GM23248 (cell line): ENCODE data around the gene DMKN.

Experiments
- EZH2 ChIP-seq: fragments of 200-600 bp; sonication (generic); IDR thresholded peaks from 2 replicates; pipeline ENCODE4 v1.6.1; 2018; ENCODE audit warnings: antibody characterized with exemption, mild to moderate bottlenecking; ENCODE audit not compliant: insufficient read depth, poor library complexity, severe bottlenecking
- EZH2phosphoT487 ChIP-seq: fragments of 200-600 bp; sonication (generic); IDR thresholded peaks from 2 replicates; pipeline ENCODE4 v1.6.1; 2018; ENCODE audit warnings: antibody characterized with exemption, moderate library complexity, mild to moderate bottlenecking, low read depth; ENCODE audit not compliant: insufficient read depth

GRCh38 chr19:35560677-35561076 is 47.2 kb upstream of the DMKN start:
- no peak for TF ChIP-seq EZH2phosphoT487
- no peak for TF ChIP-seq EZH2
